Measurements from ENCODE around the gene SLC25A41. TPM values are rescaled to one million over a fixed set of nuclear protein-coding genes. Genes with fewer than 3 reads are reported as not detected.

SLC25A41 gene
- total and polyA plus RNA-seq, 2 of the 13 experiments (the other 11 are each of a cell fraction or from before 2014, with no cell fraction given): 0.33 to 0.95 TPM

GRCh38 chr19:6393074-6393982, 40.2 kb downstream of the SLC25A41 start, which contains the start of gene GTF2F1 (continued):
- TF ChIP-seq, protein P1, sequence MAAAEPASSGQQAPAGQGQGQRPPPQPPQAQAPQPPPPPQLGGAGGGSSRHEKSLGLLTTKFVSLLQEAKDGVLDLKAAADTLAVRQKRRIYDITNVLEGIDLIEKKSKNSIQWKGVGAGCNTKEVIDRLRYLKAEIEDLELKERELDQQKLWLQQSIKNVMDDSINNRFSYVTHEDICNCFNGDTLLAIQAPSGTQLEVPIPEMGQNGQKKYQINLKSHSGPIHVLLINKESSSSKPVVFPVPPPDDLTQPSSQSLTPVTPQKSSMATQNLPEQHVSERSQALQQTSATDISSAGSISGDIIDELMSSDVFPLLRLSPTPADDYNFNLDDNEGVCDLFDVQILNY (CRISPR knock-in tag; conservative IDR thresholded peaks at IDR 0.05): 0 out of 2 replicates have a peak, but pooled peaks have one; percentile 46
- TF ChIP-seq ZBTB42 (CRISPR knock-in tag; IDR thresholded peaks at IDR 0.05) (peak; percentile 57; the same call in 1 of the 2 replicates), ZNF431 (CRISPR knock-in tag; IDR thresholded peaks at IDR 0.05; ENCODE audit: borderline replicate concordance, low read depth) (no peak), ZNF777 (CRISPR knock-in tag; IDR thresholded peaks at IDR 0.05) (peak; percentile 28; the same call in 1 of the 2 replicates), JUNB (CRISPR knock-in tag; IDR thresholded peaks at IDR 0.05; ENCODE audit: borderline replicate concordance) (no peak), SP2 (CRISPR knock-in tag; IDR thresholded peaks at IDR 0.05) (peak; percentile 67), SP5 (CRISPR knock-in tag; IDR thresholded peaks at IDR 0.05; ENCODE audit: borderline replicate concordance, low read depth) (no peak), ZNF333 (CRISPR knock-in tag; IDR thresholded peaks at IDR 0.05; ENCODE audit: borderline replicate concordance) (no peak; the same call in 1 of the 2 replicates), ZNF749 (CRISPR knock-in tag; IDR thresholded peaks at IDR 0.05; ENCODE audit: borderline replicate concordance) (no peak), ZNF235 (CRISPR knock-in tag; IDR thresholded peaks at IDR 0.05; ENCODE audit: borderline replicate concordance) (no peak), ERF (CRISPR knock-in tag; IDR thresholded peaks at IDR 0.05) (peak; percentile 51), KDM2A (CRISPR knock-in tag; IDR thresholded peaks at IDR 0.05; ENCODE audit: borderline replicate concordance, low read depth) (0 out of 2 replicates have a peak, but pooled peaks have one; percentile 44), ZNF7 (CRISPR knock-in tag; IDR thresholded peaks at IDR 0.05) (no peak), POLR2G (IDR thresholded peaks at IDR 0.05; ENCODE audit: low read depth, low read length) (peak; percentile 79), ZIK1 (CRISPR knock-in tag; IDR thresholded peaks at IDR 0.05; ENCODE audit: borderline replicate concordance, low read depth) (no peak), ZBTB7B (CRISPR knock-in tag; IDR thresholded peaks at IDR 0.05) (peak; percentile 92), TBX3 (IDR thresholded peaks at IDR 0.05; ENCODE audit: borderline replicate concordance) (no peak), HNF4G (IDR thresholded peaks at IDR 0.05; ENCODE audit: borderline replicate concordance, low read depth, low read length) (no peak), HNF4G (CRISPR knock-in tag; IDR thresholded peaks at IDR 0.05; ENCODE audit: borderline replicate concordance, low read depth) (0 out of 2 replicates have a peak, but pooled peaks have one; percentile 12)
- TF ChIP-seq, protein P2, sequence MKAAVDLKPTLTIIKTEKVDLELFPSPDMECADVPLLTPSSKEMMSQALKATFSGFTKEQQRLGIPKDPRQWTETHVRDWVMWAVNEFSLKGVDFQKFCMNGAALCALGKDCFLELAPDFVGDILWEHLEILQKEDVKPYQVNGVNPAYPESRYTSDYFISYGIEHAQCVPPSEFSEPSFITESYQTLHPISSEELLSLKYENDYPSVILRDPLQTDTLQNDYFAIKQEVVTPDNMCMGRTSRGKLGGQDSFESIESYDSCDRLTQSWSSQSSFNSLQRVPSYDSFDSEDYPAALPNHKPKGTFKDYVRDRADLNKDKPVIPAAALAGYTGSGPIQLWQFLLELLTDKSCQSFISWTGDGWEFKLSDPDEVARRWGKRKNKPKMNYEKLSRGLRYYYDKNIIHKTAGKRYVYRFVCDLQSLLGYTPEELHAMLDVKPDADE (CRISPR knock-in tag; IDR thresholded peaks at IDR 0.05): no peak; the same call in 1 of the 2 replicates
- TF ChIP-seq, protein P3, sequence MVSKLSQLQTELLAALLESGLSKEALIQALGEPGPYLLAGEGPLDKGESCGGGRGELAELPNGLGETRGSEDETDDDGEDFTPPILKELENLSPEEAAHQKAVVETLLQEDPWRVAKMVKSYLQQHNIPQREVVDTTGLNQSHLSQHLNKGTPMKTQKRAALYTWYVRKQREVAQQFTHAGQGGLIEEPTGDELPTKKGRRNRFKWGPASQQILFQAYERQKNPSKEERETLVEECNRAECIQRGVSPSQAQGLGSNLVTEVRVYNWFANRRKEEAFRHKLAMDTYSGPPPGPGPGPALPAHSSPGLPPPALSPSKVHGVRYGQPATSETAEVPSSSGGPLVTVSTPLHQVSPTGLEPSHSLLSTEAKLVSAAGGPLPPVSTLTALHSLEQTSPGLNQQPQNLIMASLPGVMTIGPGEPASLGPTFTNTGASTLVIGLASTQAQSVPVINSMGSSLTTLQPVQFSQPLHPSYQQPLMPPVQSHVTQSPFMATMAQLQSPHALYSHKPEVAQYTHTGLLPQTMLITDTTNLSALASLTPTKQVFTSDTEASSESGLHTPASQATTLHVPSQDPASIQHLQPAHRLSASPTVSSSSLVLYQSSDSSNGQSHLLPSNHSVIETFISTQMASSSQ (IDR thresholded peaks at IDR 0.05; ENCODE audit: low read depth): no peak
- TF ChIP-seq, protein P3 (CRISPR knock-in tag; IDR thresholded peaks at IDR 0.05; ENCODE audit: borderline replicate concordance): peak; percentile 57; the same call in 1 of the 2 replicates
- TF ChIP-seq, protein P4, sequence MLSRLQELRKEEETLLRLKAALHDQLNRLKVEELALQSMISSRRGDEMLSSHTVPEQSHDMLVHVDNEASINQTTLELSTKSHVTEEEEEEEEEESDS (CRISPR knock-in tag; IDR thresholded peaks at IDR 0.05; ENCODE audit: borderline replicate concordance): no peak

Data from HepG2 (cell line).